Sigmoid colon (tissue), 7 donors: ENCODE results near the gene CAP2. TPM values are rescaled to one million over a fixed set of nuclear protein-coding genes. Genes with fewer than 3 reads are reported as not detected.
A peak's percentile ranks its signal among the peaks of the same experiment; 100 is the strongest.

ENCODE experiments used
- DNase-seq: peaks from one replicate; pipeline ENCODE4 v3.0.0-alpha.2; 2019
- H3K27ac ChIP-seq, 4 donors: fragments of 200-600 bp; sonication (generic); one replicate each; pipeline ENCODE4 v1.5.1; 2016 to 2019; ENCODE audit warnings: mild to moderate bottlenecking in 1 of 4
- H3K27me3 ChIP-seq, 3 donors: fragments of 200-600 bp; sonication (generic); one replicate each; pipeline ENCODE4 v1.5.1; 2019; ENCODE audit warnings: mild to moderate bottlenecking in 1 of 3
- H3K36me3 ChIP-seq, 4 donors: fragments of 200-600 bp; sonication (generic); one replicate each; pipeline ENCODE4 v1.5.1; 2016 to 2019
- H3K4me1 ChIP-seq, 4 donors: fragments of 200-600 bp; sonication (generic); one replicate each; pipeline ENCODE4 v1.5.1; 2017 to 2019
- H3K4me3 ChIP-seq, 4 donors: fragments of 200-600 bp; sonication (generic); one replicate each; pipeline ENCODE4 v1.5.1; 2017 to 2019; ENCODE audit warnings: mild to moderate bottlenecking in 2 of 4, moderate library complexity in 1 of 4
- H3K9me3 ChIP-seq, 4 donors: fragments of 200-600 bp in 3 of 4; sonication (generic) in 3 of 4; one replicate each; pipeline versions ENCODE4 v1.5.1 to v1.6.1; 2013 to 2019
- EP300 ChIP-seq, 4 donors: sonication (generic); formaldehyde crosslinking; IDR thresholded peaks; one replicate each; pipeline ENCODE4 v1.6.1; 2017; ENCODE audit warnings: antibody characterized with exemption in 4 of 4
- POLR2A ChIP-seq, 2 donors: fragments of 450-650 bp; IDR thresholded peaks; one replicate each; pipeline ENCODE4 v1.6.1; 2016; ENCODE audit warnings: antibody characterized with exemption in 2 of 2, mild to moderate bottlenecking in 2 of 2, moderate library complexity in 2 of 2
- POLR2AphosphoS5 ChIP-seq, 4 donors: sonication (generic); formaldehyde crosslinking; IDR thresholded peaks; one replicate each; pipeline ENCODE4 v1.6.1; 2017; ENCODE audit warnings: antibody characterized with exemption in 4 of 4
- WGBS, 2 donors: extraction: QIAGEN DNeasy Blood & Tissue Kit; methylation state at CpG; one replicate each; pipeline ENCODE4 v1.1.7; 2013; 5-methylcytosine and 5-hydroxymethylcytosine counted together
- intact Hi-C: fragments of 100-400 bp; cut with DNase I; formaldehyde crosslinking; loops from one replicate; pipeline ENCODE4 v1.15.1; 2023
- polyA plus RNA-seq, 3 donors: library from polyadenylated mRNA; stranded (reverse); fragments of 200-250 nt; gene quantifications; one replicate each; pipeline ENCODE4 v1.2.3, GENCODE V29; 2013
- total RNA-seq, 4 donors: library from RNA; depleted of rRNA; stranded (reverse); fragments of >200 nt; gene quantifications; one replicate each; pipeline ENCODE4 v1.1.0, GENCODE V29; 2016
- TF ChIP-seq, protein P1 (sequence below), 4 experiments: fragments of 450-650 bp in 3 of 4; fragments of 200-600 bp in 1 of 4; IDR thresholded peaks; one replicate each; pipeline ENCODE4 v1.5.1; 2016 to 2019; ENCODE audit warnings: antibody characterized with exemption in 4 of 4, mild to moderate bottlenecking in 3 of 4, moderate library complexity in 2 of 4
- donor health status: healthy with polysubstance abuse.
- donor health status: Bipolar disorder and iron deficiency.
- donor health status: healthy.

The CAP2 gene
- total and polyA plus RNA-seq, 7 donors: 0.92 to 67.1 (median 48.3) TPM

DNA sequence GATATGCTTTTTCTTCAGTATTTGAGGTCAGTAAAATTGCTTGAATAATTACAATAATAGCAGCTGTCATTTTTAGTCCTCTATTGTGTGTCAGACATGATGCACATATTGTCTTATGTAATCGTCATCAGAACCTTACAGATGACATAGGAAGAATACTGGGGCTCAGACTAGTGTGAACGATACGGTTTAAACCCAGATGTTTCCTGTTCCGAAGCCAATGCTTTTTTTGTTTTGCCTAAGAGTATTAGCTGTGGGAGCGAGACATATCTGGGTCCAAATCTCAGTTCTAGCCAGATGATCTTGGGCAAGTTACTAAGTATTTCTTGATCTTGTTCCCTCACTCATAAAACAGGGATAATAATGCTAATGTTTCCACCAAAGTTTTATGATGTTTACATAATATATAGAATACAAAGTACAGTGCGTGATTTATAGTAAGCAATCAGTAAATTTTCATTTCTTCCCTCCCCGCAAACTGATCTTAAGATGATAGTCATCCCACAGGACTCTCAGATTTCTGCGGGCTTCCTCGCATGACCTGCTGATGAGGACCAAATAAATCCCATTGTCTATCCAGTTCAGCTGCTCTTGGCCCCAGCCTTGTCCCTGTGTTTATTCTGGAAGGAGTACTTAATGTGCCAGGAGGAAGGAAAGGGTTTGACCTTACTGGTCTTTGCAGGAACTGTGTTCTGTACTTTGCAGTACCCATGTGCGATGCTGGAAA lies 98.2 kb downstream of the CAP2 start:
- peak; percentile 73 for DNase-seq
- Histone ChIP-seq H3K4me1 (peaks cover 0 to 72% (median 66%) of the 10 kb centered on the region in 4 donors), H3K27ac (peak overlapping the region; percentile 8 to 87 (median 81)), H3K36me3 (peaks cover 0 to 4% (median 0%) of the 10 kb centered on the region in 4 donors), H3K9me3 (no peaks in the 10 kb centered on the region), H3K4me3 (no peak overlapping the region), H3K27me3 (no peaks in the 10 kb centered on the region)
- TF ChIP-seq, protein P1, sequence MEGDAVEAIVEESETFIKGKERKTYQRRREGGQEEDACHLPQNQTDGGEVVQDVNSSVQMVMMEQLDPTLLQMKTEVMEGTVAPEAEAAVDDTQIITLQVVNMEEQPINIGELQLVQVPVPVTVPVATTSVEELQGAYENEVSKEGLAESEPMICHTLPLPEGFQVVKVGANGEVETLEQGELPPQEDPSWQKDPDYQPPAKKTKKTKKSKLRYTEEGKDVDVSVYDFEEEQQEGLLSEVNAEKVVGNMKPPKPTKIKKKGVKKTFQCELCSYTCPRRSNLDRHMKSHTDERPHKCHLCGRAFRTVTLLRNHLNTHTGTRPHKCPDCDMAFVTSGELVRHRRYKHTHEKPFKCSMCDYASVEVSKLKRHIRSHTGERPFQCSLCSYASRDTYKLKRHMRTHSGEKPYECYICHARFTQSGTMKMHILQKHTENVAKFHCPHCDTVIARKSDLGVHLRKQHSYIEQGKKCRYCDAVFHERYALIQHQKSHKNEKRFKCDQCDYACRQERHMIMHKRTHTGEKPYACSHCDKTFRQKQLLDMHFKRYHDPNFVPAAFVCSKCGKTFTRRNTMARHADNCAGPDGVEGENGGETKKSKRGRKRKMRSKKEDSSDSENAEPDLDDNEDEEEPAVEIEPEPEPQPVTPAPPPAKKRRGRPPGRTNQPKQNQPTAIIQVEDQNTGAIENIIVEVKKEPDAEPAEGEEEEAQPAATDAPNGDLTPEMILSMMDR (IDR thresholded peaks at IDR 0.05): no peak
- TF ChIP-seq POLR2AphosphoS5 (IDR thresholded peaks at IDR 0.05) (peak; percentile 32 to 80 (median 68)), EP300 (IDR thresholded peaks at IDR 0.05) (peak in 3 of 4 donors; percentile 41 to 82 (median 79))
- intact Hi-C loops: no loop called here
- WGBS, 2 donors: 37 to 39% methylated on average over 10 of the region's 10 CpGs

DNA sequence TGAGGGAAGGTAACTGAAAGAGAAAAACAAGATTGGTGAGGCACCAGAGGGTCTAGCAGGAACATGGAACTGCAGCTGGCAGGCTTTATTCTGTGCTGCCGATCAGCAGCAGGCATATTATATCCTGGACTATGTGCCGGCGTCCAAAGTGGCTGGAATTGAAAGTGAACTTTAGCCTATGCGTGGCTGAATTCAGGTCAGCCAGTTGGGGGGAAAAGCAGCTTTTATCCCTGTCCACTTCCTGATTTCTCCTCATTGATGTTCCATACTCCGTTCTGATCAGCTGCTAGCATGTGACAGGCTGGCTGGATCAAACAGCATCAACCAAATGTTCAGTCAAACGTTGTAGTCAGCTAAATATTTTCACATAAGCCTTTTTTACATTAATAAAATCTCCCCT lies 99.0 kb downstream of the CAP2 start:
- Histone ChIP-seq H3K27ac (peak overlapping the region; percentile 8 to 87 (median 81)), H3K4me3 (no peak overlapping the region), H3K27me3 (no peaks in the 10 kb centered on the region), H3K9me3 (no peaks in the 10 kb centered on the region), H3K4me1 (peaks cover 0 to 74% (median 67%) of the 10 kb centered on the region in 4 donors), H3K36me3 (peaks cover 0 to 2% (median 0%) of the 10 kb centered on the region in 4 donors)
- 15 to 60% methylated on average over 6 of the region's 6 CpGs for WGBS, 2 donors
- no peak for TF ChIP-seq EP300 (IDR thresholded peaks at IDR 0.05)
- no peak for TF ChIP-seq POLR2AphosphoS5 (IDR thresholded peaks at IDR 0.05)
- TF ChIP-seq, protein P1 (IDR thresholded peaks at IDR 0.05): no peak
- TF ChIP-seq POLR2A (IDR thresholded peaks at IDR 0.05): no peak
- intact Hi-C loops: no loop called here
- no peak for DNase-seq

DNA sequence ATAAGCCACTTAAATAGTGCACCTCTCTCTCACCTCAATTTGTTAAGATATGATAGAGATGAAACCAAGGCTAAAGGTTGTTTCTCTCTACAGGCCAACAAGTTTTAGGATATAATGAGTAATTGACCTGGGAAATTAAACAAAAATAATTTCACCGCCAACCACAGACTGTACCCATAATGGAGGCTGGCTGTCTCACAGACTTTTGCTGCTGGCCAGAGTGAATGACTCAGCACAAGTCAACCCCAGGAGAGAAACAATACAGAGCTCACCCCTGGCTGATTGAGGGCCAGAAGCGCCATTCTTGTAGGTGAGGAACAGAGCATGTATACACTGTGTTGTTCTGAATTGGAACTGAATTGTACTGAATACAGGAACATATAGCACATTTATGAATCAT lies 99.9 kb downstream of the CAP2 start:
- no peak for TF ChIP-seq EP300 (IDR thresholded peaks at IDR 0.05)
- no peak for TF ChIP-seq POLR2A (IDR thresholded peaks at IDR 0.05)
- peak in 3 of 4 donors; percentile 38 to 62 (median 54) for TF ChIP-seq POLR2AphosphoS5 (IDR thresholded peaks at IDR 0.05)
- TF ChIP-seq, protein P1 (IDR thresholded peaks at IDR 0.05): no peak
- Histone ChIP-seq H3K4me3 (no peak overlapping the region), H3K4me1 (peaks cover 0 to 79% (median 68%) of the 10 kb centered on the region in 4 donors), H3K27ac (peak overlapping the region; percentile 51 to 87 (median 81)), H3K36me3 (no peaks in the 10 kb centered on the region), H3K9me3 (no peaks in the 10 kb centered on the region), H3K27me3 (no peaks in the 10 kb centered on the region)
- intact Hi-C loops: no loop called here
- peak; percentile 84 for DNase-seq
- WGBS, 2 donors: 85 to 89% methylated on average over 2 of the region's 2 CpGs

DNA sequence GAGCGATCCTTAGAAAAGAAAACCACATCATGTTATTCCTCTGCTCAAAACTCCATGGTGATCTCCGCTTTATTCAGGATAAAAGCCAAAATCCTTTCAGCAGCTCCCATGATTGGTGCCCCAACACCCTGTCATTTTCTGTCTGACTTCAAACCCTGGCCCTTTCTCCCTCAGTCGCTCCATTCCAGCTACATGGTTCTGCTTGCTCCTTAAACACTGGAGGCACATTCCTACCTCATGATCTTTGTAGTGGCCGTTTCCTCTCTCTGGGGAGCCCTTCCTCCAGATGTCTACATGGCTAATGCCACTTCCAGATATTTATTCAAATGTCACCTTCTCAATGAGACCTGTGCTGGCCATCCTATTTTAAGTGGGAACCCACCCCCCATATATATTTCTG lies 100.8 kb downstream of the CAP2 start:
- no peaks in the 10 kb centered on the region for H3K36me3 ChIP-seq
- no peak for DNase-seq
- H3K27ac ChIP-seq: peak overlapping the region in 3 of 4 donors; percentile 80 to 87 (median 82)
- peaks cover 0 to 79% (median 68%) of the 10 kb centered on the region in 4 donors for H3K4me1 ChIP-seq
- no peaks in the 10 kb centered on the region for H3K27me3 ChIP-seq
- intact Hi-C loops: no loop called here
- TF ChIP-seq POLR2AphosphoS5 (IDR thresholded peaks at IDR 0.05) (no peak), POLR2A (IDR thresholded peaks at IDR 0.05) (no peak)
- TF ChIP-seq, protein P1 (IDR thresholded peaks at IDR 0.05): no peak
- WGBS, 2 donors: 90 to 94% methylated on average over 4 of the region's 4 CpGs
- H3K4me3 ChIP-seq: no peak overlapping the region
- no peaks in the 10 kb centered on the region for H3K9me3 ChIP-seq
